Endothelial cell of umbilical vein (primary cell): ENCODE data around the gene PAK4. TPM values are rescaled to one million over a fixed set of nuclear protein-coding genes. Genes with fewer than 3 reads are reported as not detected.

ENCODE experiments used
- BruUV-seq: library from RNA; stranded (reverse); fragments of 400-500 nt; replicated peaks from 2 replicates; lab custom pipeline; 2021; lab: Mats Ljungman, UMichigan
- CTCF ChIA-PET: fragments of 300-600, 350-600 bp; sonication (Branson Sonifier 250); formaldehyde crosslinking; loops from one replicate; lab custom pipeline; 2021; ENCODE audit warnings: antibody characterized with exemption, inconsistent platforms; lab: Charles Lee
- POLR2A ChIA-PET: fragments of 300-600, 350-600 bp; sonication (Branson Sonifier 250); formaldehyde crosslinking; loops from one replicate; lab custom pipeline; 2021; ENCODE audit warnings: antibody characterized with exemption, inconsistent platforms; lab: Charles Lee
- DNase-seq: peaks from one replicate; pipeline ENCODE4 v3.0.0-alpha.2; 2011; ENCODE audit warnings: low read depth, low spot score
- FAIRE-seq: peaks from 2 replicates; lab custom pipeline; 2011; peaks lifted over from hg19 to GRCh38; lab: Jason Lieb, UNC
- H2AFZ ChIP-seq: 2 replicates; pipeline ENCODE4 v1.6.0; 2012; ENCODE audit warnings: low read depth, low read length, control low read depth, inconsistent platforms
- H3K27ac ChIP-seq: 2 replicates; pipeline ENCODE4 v1.5.1; 2011; ENCODE audit warnings: low read depth, mild to moderate bottlenecking, control low read depth, low read length, moderate library complexity; ENCODE audit not compliant: insufficient read depth
- H3K27me3 ChIP-seq, 2 experiments: 2 replicates each; pipeline versions ENCODE4 v1.6.0 to v1.6.1; 2011; ENCODE audit warnings: low read length in 2 of 2, mixed read lengths in 1 of 2; ENCODE audit not compliant: control insufficient read depth in 2 of 2, insufficient read depth in 2 of 2
- H3K36me3 ChIP-seq, 2 experiments: 2 replicates in 1 of 2; 3 replicates in 1 of 2; pipeline ENCODE4 v1.5.1; 2011; ENCODE audit warnings: low read length in 2 of 2, mild to moderate bottlenecking in 1 of 2, moderate library complexity in 1 of 2; ENCODE audit not compliant: control insufficient read depth in 2 of 2, insufficient read depth in 2 of 2; ENCODE audit errors: extremely low read depth in 1 of 2
- H3K4me1 ChIP-seq: 3 replicates; pipeline ENCODE4 v1.5.1; 2011; ENCODE audit warnings: mild to moderate bottlenecking, low read length; ENCODE audit not compliant: control insufficient read depth, insufficient read depth; ENCODE audit errors: extremely low read depth
- H3K4me2 ChIP-seq: 2 replicates; pipeline ENCODE4 v1.6.1; 2011; ENCODE audit warnings: low read length, control low read depth, mixed read lengths; ENCODE audit not compliant: insufficient read depth
- H3K4me3 ChIP-seq, 3 experiments: fragments of 200-600 bp in 1 of 3; sonication (generic), shearing (Covaris generic) in 1 of 3; replicated peaks in 1 of 3; 2 replicates each; pipeline ENCODE4 v1.5.1; 2011 to 2016; ENCODE audit warnings: control low read depth in 3 of 3, low read length in 3 of 3, mild to moderate bottlenecking in 2 of 3, inconsistent platforms in 1 of 3, low read depth in 1 of 3, moderate library complexity in 1 of 3; ENCODE audit not compliant: insufficient read depth in 1 of 3
- H3K79me2 ChIP-seq: 2 replicates; pipeline ENCODE4 v1.6.0; 2012; ENCODE audit warnings: low read length, inconsistent platforms; ENCODE audit not compliant: control insufficient read depth, insufficient read depth
- H3K9ac ChIP-seq: replicated peaks from 2 replicates; pipeline ENCODE3; 2011; ENCODE audit warnings: low read length, control low read depth; ENCODE audit not compliant: insufficient read depth; ENCODE audit errors: extremely low read depth
- H3K9me1 ChIP-seq: replicated peaks from 3 replicates; pipeline ENCODE4 v1.6.0; 2011; ENCODE audit warnings: mild to moderate bottlenecking, low read length; ENCODE audit not compliant: control insufficient read depth, insufficient read depth; ENCODE audit errors: extremely low read depth
- H3K9me3 ChIP-seq: replicated peaks from 2 replicates; pipeline ENCODE4 v1.5.1; 2012; ENCODE audit warnings: low read length, inconsistent platforms; ENCODE audit not compliant: control insufficient read depth, insufficient read depth
- H4K20me1 ChIP-seq: replicated peaks from 2 replicates; pipeline ENCODE3; 2011; ENCODE audit warnings: mild to moderate bottlenecking, low read length; ENCODE audit not compliant: control insufficient read depth, insufficient read depth; ENCODE audit errors: extremely low read depth
- CTCF ChIP-seq, 2 donors: IDR thresholded peaks; 1 replicate in 1 of 2; 2 replicates in 1 of 2; pipeline ENCODE4 v1.5.1; 2011; ENCODE audit warnings: low read length in 2 of 2, mild to moderate bottlenecking in 2 of 2, moderate library complexity in 2 of 2, control low read depth in 1 of 2, inconsistent platforms in 1 of 2, low read depth in 1 of 2; ENCODE audit not compliant: insufficient read depth in 1 of 2; ENCODE audit errors: extremely low read depth in 1 of 2
- EZH2 ChIP-seq: IDR thresholded peaks from 2 replicates; pipeline ENCODE4 v1.6.1; 2012; ENCODE audit warnings: borderline replicate concordance, low read depth, mild to moderate bottlenecking, moderate library complexity, low read length, inconsistent platforms; ENCODE audit not compliant: severe bottlenecking
- FOS ChIP-seq: IDR thresholded peaks from 2 replicates; pipeline ENCODE4 v1.6.1; 2011; ENCODE audit warnings: mild to moderate bottlenecking, low read length, moderate library complexity, borderline replicate concordance; ENCODE audit not compliant: insufficient read depth
- GATA2 ChIP-seq: IDR thresholded peaks from 2 replicates; pipeline ENCODE4 v1.7.0; 2011; ENCODE audit warnings: low read depth, mild to moderate bottlenecking, moderate library complexity, mixed read lengths, low read length; ENCODE audit not compliant: insufficient read length, insufficient read depth
- JUN ChIP-seq: IDR thresholded peaks from 2 replicates; pipeline ENCODE4 v1.6.1; 2011; ENCODE audit warnings: borderline replicate concordance, low read depth; ENCODE audit not compliant: insufficient read length, insufficient read depth
- MAX ChIP-seq: IDR thresholded peaks from 2 replicates; pipeline ENCODE4 v1.6.1; 2011; ENCODE audit not compliant: insufficient read depth, insufficient read length
- MYC ChIP-seq: IDR thresholded peaks from one replicate; pipeline ENCODE4 v1.6.1; 2011; ENCODE audit warnings: mild to moderate bottlenecking, low read depth, low read length
- POLR2A ChIP-seq: IDR thresholded peaks from 2 replicates; pipeline ENCODE4 v1.6.1; 2012; ENCODE audit warnings: low read depth, mild to moderate bottlenecking, control low read depth, low read length
- POLR2AphosphoS5 ChIP-seq: IDR thresholded peaks from 2 replicates; pipeline ENCODE4 v1.6.1; 2012; ENCODE audit warnings: low read depth, mild to moderate bottlenecking, control low read depth, low read length, moderate library complexity; ENCODE audit not compliant: insufficient read depth
- dilution Hi-C: fragments of 300-500 bp; cut with MboI; formaldehyde crosslinking; loops from one replicate; pipeline ENCODE4 v1.15.0; 2019; ENCODE audit warnings: low sequenced_read_pairs; ENCODE audit not compliant: extremely low pct_ligation_motif_present
- intact Hi-C: fragments of 100-400 bp; cut with micrococcal nuclease; formaldehyde crosslinking; loops from one replicate; pipeline ENCODE4 v1.10.0; 2022
- polyA plus RNA-seq, 4 experiments: library from polyadenylated mRNA; depleted of rRNA in 3 of 4; stranded (reverse) in 3 of 4; unstranded in 1 of 4; fragments of >200 nt; gene quantifications; 2 replicates each; pipeline versions ENCODE4 v1.2.1 to v1.2.3, GENCODE V29; 2011 to 2012; ENCODE audit warnings: missing spikeins in 1 of 4
- total RNA-seq: library from RNA; stranded (reverse); gene quantifications from 2 replicates; pipeline ENCODE4 v1.2.3, GENCODE V29; 2021

The PAK4 gene
- total and polyA plus RNA-seq, 2 donors (not counting 3 experiments of a cell fraction or from before 2014, with no cell fraction given) = 39.8 to 55.4 TPM

- Histone ChIP-seq H3K27ac (no peak overlapping the region), H3K9me3 (no peaks in the 10 kb centered on the region), H2AFZ (no peak overlapping the region), H3K9me1 (no peaks in the 10 kb centered on the region), H3K4me2 (no peak overlapping the region), H3K36me3 (no peaks in the 10 kb centered on the region), H3K4me3 (no peak overlapping the region), H4K20me1 (no peaks in the 10 kb centered on the region), H3K9ac (no peak overlapping the region), H3K27me3 (no peaks in the 10 kb centered on the region), H3K79me2 (peaks cover 37% of the 10 kb centered on the region), H3K4me1 (peaks cover 9% of the 10 kb centered on the region)
- ChIA-PET CTCF (no interaction called here), POLR2A (no interaction called here)
- FAIRE-seq (no peak), DNase-seq (no peak)
- TF ChIP-seq FOS (no peak), POLR2AphosphoS5 (no peak), CTCF (IDR thresholded peaks at IDR 0.05; ENCODE audit: extremely low read depth in 1 of 2, insufficient read depth in 1 of 2, low read depth in 1 of 2, low read length in 2 of 2) (no peak), POLR2A (no peak), JUN (no peak), MAX (no peak), EZH2 (no peak), MYC (no peak), GATA2 (no peak)
- intact Hi-C loops = no loop called here
- dilution Hi-C loops = no loop called here
- no TSS peak for BruUV-seq
Observed at GRCh38 chr19:39157997-39158389, 32.4 kb downstream of the PAK4 start.
